Thymus (tissue), 14 donors: ENCODE results near the gene LRRC75B. TPM values are rescaled to one million over a fixed set of nuclear protein-coding genes. Genes with fewer than 3 reads are reported as not detected.
A peak's percentile ranks its signal among the peaks of the same experiment; 100 is the strongest.
"Not testable (repeated sequence)": the region's sequence is repeated elsewhere in the genome, so short reads cannot be mapped to it uniquely, and the experiment has no call there.

Source experiments
- DNase-seq, 9 donors: peaks; one replicate each; pipeline ENCODE4 v3.0.0-alpha.2; 2013; ENCODE audit warnings: low spot score in 9 of 9, low read depth in 6 of 9, missing footprints in 1 of 9
- H3K27ac ChIP-seq, 2 donors: one replicate each; pipeline ENCODE4 v1.5.1; 2013; ENCODE audit warnings: control low read depth in 1 of 2, low read depth in 1 of 2, low read length in 1 of 2, mild to moderate bottlenecking in 1 of 2, moderate library complexity in 1 of 2
- H3K27me3 ChIP-seq, 2 donors: one replicate each; pipeline ENCODE4 v1.5.1; 2013; ENCODE audit warnings: low read length in 1 of 2; ENCODE audit not compliant: control insufficient read depth in 2 of 2, insufficient read depth in 1 of 2
- H3K36me3 ChIP-seq, 2 donors: one replicate each; pipeline ENCODE4 v1.5.1; 2013; ENCODE audit warnings: low read length in 1 of 2, mild to moderate bottlenecking in 1 of 2, moderate library complexity in 1 of 2; ENCODE audit not compliant: control insufficient read depth in 2 of 2, insufficient read depth in 2 of 2
- H3K4me1 ChIP-seq, 2 donors: one replicate each; pipeline ENCODE4 v1.5.1; 2013; ENCODE audit warnings: low read length in 2 of 2; ENCODE audit not compliant: control insufficient read depth in 2 of 2, insufficient read depth in 2 of 2
- H3K4me3 ChIP-seq, 2 donors: one replicate each; pipeline ENCODE4 v1.5.1; 2013; ENCODE audit warnings: low read length in 2 of 2, control low read depth in 1 of 2, mild to moderate bottlenecking in 1 of 2
- H3K9me3 ChIP-seq, 2 donors: one replicate each; pipeline ENCODE4 v1.5.1; 2013; ENCODE audit warnings: low read length in 1 of 2, mild to moderate bottlenecking in 1 of 2; ENCODE audit not compliant: control insufficient read depth in 2 of 2, insufficient read depth in 1 of 2
- WGBS: extraction: QIAGEN DNeasy Blood & Tissue Kit; methylation state at CpG from one replicate; pipeline ENCODE4 v1.1.7; 2013; 5-methylcytosine and 5-hydroxymethylcytosine counted together
- long read RNA-seq, 10 donors: transcript quantifications; one replicate each; lab custom pipeline, GENCODE V29; 2026
- polyA plus RNA-seq: library from polyadenylated mRNA; stranded (reverse); fragments of 200-250 nt; gene quantifications from one replicate; pipeline ENCODE4 v1.2.3, GENCODE V29; 2013
- total RNA-seq: library from RNA; stranded (reverse); fragments of 120-200 nt; gene quantifications from one replicate; pipeline ENCODE4 v1.2.4, GENCODE V29; 2013
- donor health status: healthy.

LRRC75B gene, protein sequence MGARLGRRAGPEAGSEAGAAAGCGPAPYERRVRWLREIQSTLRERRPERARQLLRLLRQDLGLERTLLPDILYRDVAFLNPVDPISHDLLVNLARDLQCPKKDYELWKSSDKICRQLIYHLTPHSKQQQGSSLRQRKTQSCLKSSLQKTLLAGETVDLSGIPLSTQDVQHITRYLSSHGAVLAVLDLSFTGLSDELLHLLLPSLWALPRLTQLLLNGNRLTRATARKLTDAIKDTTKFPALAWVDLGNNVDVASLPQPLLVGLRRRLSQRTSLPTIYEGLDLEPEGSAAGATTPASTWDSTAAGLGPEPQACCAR
- total RNA-seq (2.6 TPM), polyA plus RNA-seq (7.7 TPM)
- long read RNA-seq, donor 1, result 0 reads
- long read RNA-seq, donor 2, partial matches to known transcripts, result 0 of 2 reads
- long read RNA-seq, donor 2, other reads (novel, unspliced or antisense), result 0 of 2 reads
- long read RNA-seq, donor 3, result 0 reads
- long read RNA-seq, donor 4, result 0 reads
- long read RNA-seq, donor 5, partial matches to known transcripts, result 0 of 1 reads
- long read RNA-seq, donor 5, other reads (novel, unspliced or antisense), result 0 of 1 reads
- long read RNA-seq, donor 6, partial matches to known transcripts, result 0 of 2 reads
- long read RNA-seq, donor 6, other reads (novel, unspliced or antisense), result 0 of 2 reads
- long read RNA-seq, donor 7, partial matches to known transcripts, result 0 of 1 reads
- long read RNA-seq, donor 7, other reads (novel, unspliced or antisense), result 0 of 1 reads
- long read RNA-seq, donor 8, result 0 reads
- long read RNA-seq, donor 9, partial matches to known transcripts, result 0 of 1 reads
- long read RNA-seq, donor 9, other reads (novel, unspliced or antisense), result 0 of 1 reads
- long read RNA-seq, donor 10, result 0 reads

DNA sequence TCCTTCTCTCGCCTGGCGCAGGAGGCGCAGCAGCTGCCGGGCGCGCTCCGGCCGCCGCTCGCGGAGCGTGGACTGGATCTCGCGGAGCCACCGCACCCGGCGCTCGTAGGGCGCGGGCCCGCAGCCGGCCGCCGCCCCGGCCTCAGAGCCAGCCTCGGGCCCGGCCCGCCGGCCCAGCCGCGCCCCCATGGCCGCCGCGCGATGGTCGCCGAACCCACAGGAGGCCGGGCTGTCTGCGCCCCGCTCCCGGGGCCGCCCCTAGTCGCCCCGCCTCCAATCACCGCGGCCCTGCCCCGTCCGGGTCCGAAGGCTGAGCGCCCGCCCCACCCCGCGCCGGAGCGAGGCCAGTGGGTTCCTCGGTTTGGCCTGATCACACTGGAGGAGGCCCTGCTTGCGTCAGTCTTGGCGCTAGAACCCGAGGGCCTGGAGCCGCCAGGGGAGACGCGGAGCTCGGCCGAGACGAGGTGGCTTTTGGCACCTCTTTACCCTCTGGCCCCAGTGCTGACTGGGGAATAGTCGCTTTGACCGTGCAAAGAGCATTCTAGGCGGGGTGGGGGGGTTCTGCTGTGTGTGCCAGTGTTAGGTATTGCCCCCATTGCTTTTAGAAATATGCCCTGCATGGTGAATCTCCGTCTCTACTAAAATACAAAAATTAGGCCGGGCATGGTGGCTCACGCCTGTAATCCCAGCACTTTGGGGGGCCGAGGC lies at the start of gene LRRC75B:
LRRC75B (minus strand) TSS at position 223 of the 708 bp plus-strand sequence; CDS start at position 189, 34 bp downstream.
- 7% methylated on average over 72 of the region's 72 CpGs for WGBS
- H3K27me3 ChIP-seq, result peaks cover 12 to 34% of the 10 kb centered on the region in 2 donors
- no peaks in the 10 kb centered on the region for H3K9me3 ChIP-seq
- peak within 1 kb of the TSS; percentile 16 to 53 for H3K4me3 ChIP-seq
- H3K27ac ChIP-seq, result peak within 1 kb of the TSS in 1 of 2 donors; percentile 11
- no peak for DNase-seq
- H3K36me3 ChIP-seq, result no peaks in the 10 kb centered on the region
- H3K4me1 ChIP-seq, result peaks cover 0 to 4% of the 10 kb centered on the region in 2 donors

- not testable (repeated sequence) for H3K9me3 ChIP-seq, H3K27me3 ChIP-seq, H3K27ac ChIP-seq, H3K4me3 ChIP-seq, H3K36me3 ChIP-seq, DNase-seq, H3K4me1 ChIP-seq
- WGBS, result 91% methylated on average over 1 of the region's 1 CpG
Measured at GRCh38 chr22:24642307-24642706, 49.4 kb upstream of the LRRC75B start.

- not testable (repeated sequence) for H3K27ac ChIP-seq, H3K9me3 ChIP-seq, H3K27me3 ChIP-seq, H3K4me3 ChIP-seq, DNase-seq, H3K36me3 ChIP-seq
- peaks cover 3 to 12% of the 10 kb centered on the region in 2 donors for H3K4me1 ChIP-seq
- 95% methylated on average over 3 of the region's 3 CpGs for WGBS
Measured at GRCh38 chr22:24636513-24636912, 43.6 kb upstream of the LRRC75B start.

DNA sequence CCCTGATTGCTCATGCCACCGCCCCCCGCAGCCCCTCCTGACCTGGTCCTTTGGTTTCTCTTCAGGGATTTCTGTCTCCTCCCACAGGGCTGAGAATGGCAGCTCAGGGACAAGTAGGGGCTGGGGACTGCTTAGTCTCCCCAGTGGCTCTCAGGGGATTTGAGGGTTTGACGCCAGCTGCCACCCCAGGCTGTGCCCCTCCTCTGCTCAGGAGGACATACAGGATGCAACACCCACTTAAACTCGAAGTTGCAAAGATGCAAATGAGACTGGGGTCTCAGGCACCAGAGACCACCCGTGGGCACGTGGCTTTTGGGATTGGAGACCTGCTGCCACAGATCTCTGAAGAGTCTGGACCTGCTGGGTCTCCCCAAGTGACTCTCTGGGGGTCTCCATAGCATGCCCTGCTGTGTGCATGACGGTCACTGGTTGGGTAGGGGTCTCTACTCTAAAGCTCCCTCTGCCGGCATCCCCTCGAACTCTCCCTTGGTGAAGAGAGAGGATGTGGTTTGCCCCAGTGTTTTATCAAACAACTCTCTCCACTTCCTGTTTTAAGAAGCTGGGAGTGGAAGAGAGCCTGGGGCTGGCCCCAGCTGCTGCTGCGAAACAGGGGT lies 42.0 kb upstream of the LRRC75B start:
- DNase-seq, result peak in 7 of 9 donors; percentile 11 to 75 (median 27)
- H3K27me3 ChIP-seq, H3K36me3 ChIP-seq, H3K4me3 ChIP-seq, H3K9me3 ChIP-seq, H3K27ac ChIP-seq: not testable (repeated sequence)
- H3K4me1 ChIP-seq, result peaks cover 3 to 12% of the 10 kb centered on the region in 2 donors
- 29% methylated on average over 9 of the region's 10 CpGs for WGBS

- DNase-seq, H3K27me3 ChIP-seq, H3K4me3 ChIP-seq, H3K27ac ChIP-seq, H3K36me3 ChIP-seq, H3K9me3 ChIP-seq: not testable (repeated sequence)
- H3K4me1 ChIP-seq, result peaks cover 3 to 12% of the 10 kb centered on the region in 2 donors
- 84% methylated on average over 16 of the region's 16 CpGs for WGBS
Measured at GRCh38 chr22:24633231-24634023, 40.6 kb upstream of the LRRC75B start.

- peaks cover 3 to 12% of the 10 kb centered on the region in 2 donors for H3K4me1 ChIP-seq
- not testable (repeated sequence) for H3K27me3 ChIP-seq, H3K4me3 ChIP-seq, H3K27ac ChIP-seq, DNase-seq, H3K9me3 ChIP-seq, H3K36me3 ChIP-seq
- 41% methylated on average over 12 of the region's 13 CpGs for WGBS
Measured at GRCh38 chr22:24632642-24633041, 39.8 kb upstream of the LRRC75B start.

DNA sequence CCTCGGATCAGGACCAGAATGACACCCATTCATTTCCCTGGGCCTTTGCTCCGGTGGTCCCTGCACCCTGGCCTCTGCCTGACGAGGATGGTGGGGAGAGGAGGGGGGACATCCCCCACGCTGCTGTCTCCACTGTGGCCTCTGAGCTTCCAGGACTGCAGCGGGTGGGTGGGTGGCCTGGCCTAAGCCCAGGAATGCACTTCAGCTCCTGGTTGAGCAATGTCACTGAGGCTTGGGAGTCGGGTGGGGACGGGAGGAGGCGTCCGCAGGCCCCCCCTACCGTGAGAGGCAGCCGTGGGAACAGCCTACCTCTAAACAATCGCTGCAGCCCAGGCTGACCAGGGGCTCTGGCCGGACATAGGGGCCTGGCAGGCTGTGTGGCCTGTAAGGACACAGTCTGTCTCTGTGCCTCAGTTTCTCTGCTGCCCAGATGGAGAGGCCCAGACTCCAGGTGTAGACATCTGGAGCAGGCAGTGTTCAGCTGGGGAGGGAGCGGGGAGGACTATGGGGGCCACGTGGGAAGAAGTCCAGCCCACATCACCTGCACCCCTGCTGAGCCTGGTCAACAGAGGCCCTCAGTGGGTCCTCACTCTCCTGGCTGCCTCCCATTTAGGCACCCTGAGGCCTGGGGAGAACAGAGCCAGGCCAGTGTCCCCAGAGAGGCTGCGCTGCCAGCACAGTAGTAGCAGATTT lies 38.7 kb upstream of the LRRC75B start:
- not testable (repeated sequence) for H3K4me3 ChIP-seq, H3K27me3 ChIP-seq, H3K36me3 ChIP-seq, DNase-seq, H3K9me3 ChIP-seq
- Histone ChIP-seq H3K4me1 (peaks cover 3 to 12% of the 10 kb centered on the region in 2 donors), H3K27ac (peak overlapping the region in 1 of 2 donors; percentile 5)
- WGBS, result 93% methylated on average over 15 of the region's 16 CpGs
